GM12892 (cell line): ENCODE data around the gene IFNA1.

Source experiments
- POLR2A ChIP-seq: IDR thresholded peaks from 2 replicates; pipeline ENCODE4 v1.6.1; 2011; ENCODE audit warnings: low read depth, low read length, control low read depth
- POLR2AphosphoS5 ChIP-seq: IDR thresholded peaks from 2 replicates; pipeline ENCODE4 v1.6.1; 2011; ENCODE audit warnings: low read depth, low read length, control low read depth
- TAF1 ChIP-seq: IDR thresholded peaks from 2 replicates; pipeline ENCODE4 v1.6.1; 2011; ENCODE audit warnings: low read depth, mild to moderate bottlenecking, control low read depth, low read length, borderline replicate concordance

DNA sequence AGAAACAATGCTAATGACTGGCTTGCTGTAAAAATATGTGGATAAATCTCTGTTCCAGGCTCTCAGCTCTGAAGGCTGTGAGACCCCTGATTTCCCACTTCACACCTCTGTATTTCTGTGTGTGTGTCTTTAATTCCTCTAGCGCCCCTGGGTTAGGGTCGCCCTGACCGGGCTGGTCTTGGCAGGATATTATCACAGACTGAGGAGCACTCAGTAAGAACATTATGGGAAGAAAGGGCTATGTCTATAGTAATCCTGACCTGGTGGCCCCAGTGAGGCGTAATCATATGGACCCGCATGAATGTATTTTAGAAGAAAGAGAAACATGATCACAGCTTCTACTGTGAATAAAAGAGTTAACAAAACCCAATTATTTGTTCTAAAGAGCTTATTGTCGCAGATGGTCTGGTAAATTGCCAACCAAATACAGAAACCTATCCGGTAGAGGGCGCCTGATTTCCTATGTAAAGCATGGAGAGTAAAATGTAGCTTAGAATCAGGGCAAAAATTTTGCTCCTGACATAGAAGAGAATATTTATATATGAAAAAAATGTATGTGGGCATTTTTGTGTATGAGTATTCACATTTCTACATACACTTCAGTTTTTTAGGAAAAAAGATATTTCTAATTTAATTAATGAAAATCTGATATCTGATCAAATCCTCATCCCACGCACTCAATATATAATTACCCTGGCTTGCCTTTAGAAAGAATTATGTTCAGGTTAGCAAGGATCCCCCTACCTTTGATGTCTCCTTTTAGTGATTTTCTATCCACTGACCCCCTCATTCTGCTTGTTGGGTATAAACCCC is 5.8 kb upstream of the IFNA1 start:
- no peak for TF ChIP-seq TAF1
- no peak for TF ChIP-seq POLR2AphosphoS5
- no peak for TF ChIP-seq POLR2A
